ENCODE measurements around the gene GFRA4. TPM values are rescaled to one million over a fixed set of nuclear protein-coding genes. Genes with fewer than 3 reads are reported as not detected.

GFRA4 gene
- total and polyA plus RNA-seq, 4 donors: not detected

GRCh38 chr20:3613821-3614440 is 49.3 kb downstream of the GFRA4 start:
- H3K27ac ChIP-seq (ENCODE audit: low read depth in 1 of 2, low read length in 1 of 2): no peak overlapping the region
- ATAC-seq (ENCODE audit: insufficient read depth, low FRiP score) (no peak), DNase-seq (no peak)
- H3K4me1 ChIP-seq (ENCODE audit: control insufficient read depth in 5 of 5, insufficient read depth in 5 of 5, low read length in 5 of 5): peaks cover 0 to 45% (median 9%) of the 10 kb centered on the region in 5 donors
- H3K36me3 ChIP-seq (ENCODE audit: control insufficient read depth in 4 of 4, insufficient read depth in 4 of 4, low read length in 4 of 4): peaks cover 0 to 7% (median 0%) of the 10 kb centered on the region in 4 donors
- H3K27me3 ChIP-seq (ENCODE audit: control insufficient read depth in 3 of 3, insufficient read depth in 3 of 3, low read length in 2 of 3): no peaks in the 10 kb centered on the region
- 69 to 87% methylated on average over 9 of the region's 9 CpGs for WGBS, 2 donors
- TF ChIP-seq, protein P1, sequence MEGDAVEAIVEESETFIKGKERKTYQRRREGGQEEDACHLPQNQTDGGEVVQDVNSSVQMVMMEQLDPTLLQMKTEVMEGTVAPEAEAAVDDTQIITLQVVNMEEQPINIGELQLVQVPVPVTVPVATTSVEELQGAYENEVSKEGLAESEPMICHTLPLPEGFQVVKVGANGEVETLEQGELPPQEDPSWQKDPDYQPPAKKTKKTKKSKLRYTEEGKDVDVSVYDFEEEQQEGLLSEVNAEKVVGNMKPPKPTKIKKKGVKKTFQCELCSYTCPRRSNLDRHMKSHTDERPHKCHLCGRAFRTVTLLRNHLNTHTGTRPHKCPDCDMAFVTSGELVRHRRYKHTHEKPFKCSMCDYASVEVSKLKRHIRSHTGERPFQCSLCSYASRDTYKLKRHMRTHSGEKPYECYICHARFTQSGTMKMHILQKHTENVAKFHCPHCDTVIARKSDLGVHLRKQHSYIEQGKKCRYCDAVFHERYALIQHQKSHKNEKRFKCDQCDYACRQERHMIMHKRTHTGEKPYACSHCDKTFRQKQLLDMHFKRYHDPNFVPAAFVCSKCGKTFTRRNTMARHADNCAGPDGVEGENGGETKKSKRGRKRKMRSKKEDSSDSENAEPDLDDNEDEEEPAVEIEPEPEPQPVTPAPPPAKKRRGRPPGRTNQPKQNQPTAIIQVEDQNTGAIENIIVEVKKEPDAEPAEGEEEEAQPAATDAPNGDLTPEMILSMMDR (IDR thresholded peaks at IDR 0.05; ENCODE audit: control extremely low read depth, extremely low read depth): no peak
- no peak overlapping the region for H3K4me3 ChIP-seq
- H3K9ac ChIP-seq (ENCODE audit: insufficient read depth in 1 of 2, low read length in 2 of 2): no peak overlapping the region
- no peaks in the 10 kb centered on the region for H3K9me3 ChIP-seq (ENCODE audit: control insufficient read depth in 4 of 4, insufficient read depth in 3 of 4, low read length in 3 of 4)

DNA sequence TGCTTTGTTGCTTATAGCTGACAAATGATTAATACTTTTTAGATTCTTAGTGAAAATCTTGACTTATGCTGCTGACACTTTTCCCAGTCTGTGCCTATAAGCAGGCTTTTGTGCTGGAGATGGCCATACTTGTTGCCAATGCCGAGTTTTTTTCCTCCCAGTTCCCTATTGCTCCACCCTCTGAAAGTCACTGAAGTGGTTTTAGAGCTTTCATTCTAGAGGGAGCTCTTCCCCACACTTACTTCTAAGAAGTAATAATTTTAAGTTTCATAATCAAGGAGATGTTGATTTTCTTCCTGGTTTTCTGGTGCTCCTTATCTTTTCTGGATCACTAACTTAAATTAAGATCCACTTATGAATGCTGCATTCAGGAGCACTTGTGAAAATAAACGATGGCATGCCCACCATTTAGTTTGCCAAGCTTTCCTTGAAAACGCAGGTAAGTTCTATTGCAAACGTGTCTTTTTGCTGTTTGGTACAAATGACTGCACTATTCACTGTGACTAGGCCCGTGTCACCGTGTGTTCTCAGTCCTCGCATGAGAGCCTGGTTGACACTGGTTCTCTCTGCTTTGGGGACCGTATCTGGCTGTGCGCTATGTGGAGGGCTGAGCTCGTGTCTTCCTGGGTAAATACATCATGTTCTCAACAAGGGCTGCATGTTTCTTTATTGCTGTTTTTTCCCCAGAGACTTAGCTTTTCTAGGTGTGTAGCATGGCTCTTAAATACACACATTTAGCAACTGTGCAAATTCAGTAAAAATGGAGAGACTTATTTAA is 50.2 kb downstream of the GFRA4 start:
- Histone ChIP-seq H3K27ac (ENCODE audit: low read depth in 1 of 2, low read length in 1 of 2) (peak overlapping the region in 1 of 2 donors; percentile 68), H3K9ac (ENCODE audit: insufficient read depth in 1 of 2, low read length in 2 of 2) (no peak overlapping the region), H3K4me3 (no peak overlapping the region), H3K9me3 (ENCODE audit: control insufficient read depth in 4 of 4, insufficient read depth in 3 of 4, low read length in 3 of 4) (no peaks in the 10 kb centered on the region), H3K4me1 (ENCODE audit: control insufficient read depth in 5 of 5, insufficient read depth in 5 of 5, low read length in 5 of 5) (peaks cover 0 to 45% (median 9%) of the 10 kb centered on the region in 5 donors), H3K36me3 (ENCODE audit: control insufficient read depth in 4 of 4, insufficient read depth in 4 of 4, low read length in 4 of 4) (peaks cover 0 to 6% (median 0%) of the 10 kb centered on the region in 4 donors), H3K27me3 (ENCODE audit: control insufficient read depth in 3 of 3, insufficient read depth in 3 of 3, low read length in 2 of 3) (no peaks in the 10 kb centered on the region)
- 69 to 86% methylated on average over 10 of the region's 10 CpGs for WGBS, 2 donors
- TF ChIP-seq, protein P1 (IDR thresholded peaks at IDR 0.05; ENCODE audit: control extremely low read depth, extremely low read depth): no peak
- peak in 1 of 3 donors; percentile 56 for DNase-seq
- no peak for ATAC-seq (ENCODE audit: insufficient read depth, low FRiP score)

DNA sequence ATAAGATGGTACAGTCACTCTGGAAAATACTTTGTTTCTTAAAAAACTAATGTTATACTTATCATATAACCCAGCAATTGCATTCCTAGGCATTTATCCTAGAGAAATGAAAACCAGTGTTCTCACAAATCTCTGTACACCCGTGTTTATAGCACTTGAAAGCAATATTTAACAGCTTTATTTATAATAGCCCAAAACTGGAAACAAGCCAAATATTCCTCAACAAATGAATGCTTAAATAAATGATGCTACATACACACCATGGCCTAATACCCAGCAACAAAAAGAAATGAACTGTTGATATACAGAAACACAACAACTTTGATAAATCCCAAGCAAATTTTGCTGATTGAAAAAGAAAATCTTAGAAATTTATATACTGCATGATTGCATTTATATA is 51.3 kb downstream of the GFRA4 start:
- Histone ChIP-seq H3K9me3 (ENCODE audit: control insufficient read depth in 4 of 4, insufficient read depth in 3 of 4, low read length in 3 of 4) (no peaks in the 10 kb centered on the region), H3K27ac (ENCODE audit: low read depth in 1 of 2, low read length in 1 of 2) (no peak overlapping the region), H3K4me1 (ENCODE audit: control insufficient read depth in 5 of 5, insufficient read depth in 5 of 5, low read length in 5 of 5) (peaks cover 0 to 43% (median 9%) of the 10 kb centered on the region in 5 donors), H3K4me3 (no peak overlapping the region), H3K36me3 (ENCODE audit: control insufficient read depth in 4 of 4, insufficient read depth in 4 of 4, low read length in 4 of 4) (no peaks in the 10 kb centered on the region), H3K9ac (ENCODE audit: insufficient read depth in 1 of 2, low read length in 2 of 2) (no peak overlapping the region), H3K27me3 (ENCODE audit: control insufficient read depth in 3 of 3, insufficient read depth in 3 of 3, low read length in 2 of 3) (no peaks in the 10 kb centered on the region)
- DNase-seq (peak in 2 of 3 donors; percentile 65 to 70), ATAC-seq (ENCODE audit: insufficient read depth, low FRiP score) (no peak)
- WGBS, 2 donors: 32 to 58% methylated on average over 1 of the region's 1 CpG
- TF ChIP-seq, protein P1 (IDR thresholded peaks at IDR 0.05; ENCODE audit: control extremely low read depth, extremely low read depth): no peak

Other genes starting within 250 kb of the GFRA4 start
- gene ATRN, start 192.4 kb downstream of the GFRA4 start, total RNA-seq: 10 to 100 TPM; 29.0 to 38.5 TPM
- gene ATRN, start 192.4 kb downstream of the GFRA4 start, polyA plus RNA-seq: 10 to 100 TPM in 1 of 2 donors, 1 to 10 TPM in 1; 4.2 to 13.4 TPM
- 1 to 10 TPM; 6.6 to 9.6 TPM for gene ADAM33, start 18.6 kb upstream of the GFRA4 start, total RNA-seq
- gene ADAM33, start 18.6 kb upstream of the GFRA4 start, polyA plus RNA-seq: 10 to 100 TPM in 1 of 2 donors, 1 to 10 TPM in 1; 3.2 to 16.4 TPM
- 10 to 100 TPM in 1 of 2 donors, 1 to 10 TPM in 1; 3.7 to 34.2 TPM for gene SIGLEC1, start 49.2 kb upstream of the GFRA4 start, total RNA-seq
- 10 to 100 TPM; 18.1 to 19.2 TPM for gene SIGLEC1, start 49.2 kb upstream of the GFRA4 start, polyA plus RNA-seq
- 10 to 100 TPM; 23.0 to 28.3 TPM for gene HSPA12B, start 69.3 kb upstream of the GFRA4 start, total RNA-seq
- 10 to 100 TPM; 11.4 to 16.8 TPM for gene HSPA12B, start 69.3 kb upstream of the GFRA4 start, polyA plus RNA-seq
- gene ADISSP, start 104.4 kb upstream of the GFRA4 start, total RNA-seq: 10 to 100 TPM in 1 of 2 donors, 1 to 10 TPM in 1; 8.6 to 53.7 TPM
- 10 to 100 TPM; 34.1 to 36.1 TPM for gene ADISSP, start 104.4 kb upstream of the GFRA4 start, polyA plus RNA-seq
- 10 to 100 TPM; 11.7 to 15.5 TPM for gene SPEF1, start 118.0 kb upstream of the GFRA4 start, total RNA-seq
- 10 to 100 TPM in 1 of 2 donors, 1 to 10 TPM in 1; 9.6 to 11.9 TPM for gene SPEF1, start 118.0 kb upstream of the GFRA4 start, polyA plus RNA-seq
- 100 to 1,000 TPM in 1 of 2 donors, 10 to 100 TPM in 1; 35.9 to 113 TPM for gene CENPB, start 123.3 kb upstream of the GFRA4 start, total RNA-seq
- gene CENPB, start 123.3 kb upstream of the GFRA4 start, polyA plus RNA-seq: 10 to 100 TPM; 72.9 to 85.8 TPM
- gene CDC25B, start 132.9 kb upstream of the GFRA4 start, total RNA-seq: 10 to 100 TPM; 65.7 to 88.5 TPM
- 10 to 100 TPM; 47.9 to 68.4 TPM for gene CDC25B, start 132.9 kb upstream of the GFRA4 start, polyA plus RNA-seq
- 10 to 100 TPM; 12.4 to 20.7 TPM for gene AP5S1, start 157.1 kb upstream of the GFRA4 start, total RNA-seq
- 10 to 100 TPM in 1 of 2 donors, 1 to 10 TPM in 1; 8.1 to 11.5 TPM for gene AP5S1, start 157.1 kb upstream of the GFRA4 start, polyA plus RNA-seq
- 10 to 100 TPM; 17.8 to 39.6 TPM for gene MAVS, start 183.4 kb upstream of the GFRA4 start, total RNA-seq
- 10 to 100 TPM; 13.2 to 24.0 TPM for gene MAVS, start 183.4 kb upstream of the GFRA4 start, polyA plus RNA-seq
- 10 to 100 TPM; 39.6 to 46.2 TPM for gene PANK2, start 226.0 kb upstream of the GFRA4 start, total RNA-seq
- gene PANK2, start 226.0 kb upstream of the GFRA4 start, polyA plus RNA-seq: 10 to 100 TPM; 24.6 to 29.2 TPM

All from lung (tissue), 12 donors.